GM18526 (cell line): ENCODE data around the gene LARP1.

Source experiments
- POLR2A ChIP-seq: IDR thresholded peaks from 3 replicates; pipeline ENCODE4 v1.6.1; 2011; ENCODE audit not compliant: insufficient read length; ENCODE audit errors: extremely low read depth

The LARP1 gene

GRCh38 chr5:154824070-154824469 lies 68.9 kb downstream of the LARP1 start:
- TF ChIP-seq POLR2A, result no peak

- TF ChIP-seq POLR2A, result no peak
Measured at GRCh38 chr5:154829181-154829588, 74.0 kb downstream of the LARP1 start.

- TF ChIP-seq POLR2A, result no peak
Measured at GRCh38 chr5:154829589-154830218, 74.5 kb downstream of the LARP1 start.

- no peak for TF ChIP-seq POLR2A
Measured at GRCh38 chr5:154830219-154830595, 75.0 kb downstream of the LARP1 start.

- no peak for TF ChIP-seq POLR2A
Measured at GRCh38 chr5:154830596-154830995, 75.4 kb downstream of the LARP1 start.

GRCh38 chr5:154831451-154831850 lies 76.3 kb downstream of the LARP1 start:
- TF ChIP-seq POLR2A, result no peak

GRCh38 chr5:154834053-154834452 lies 78.9 kb downstream of the LARP1 start:
- no peak for TF ChIP-seq POLR2A

- TF ChIP-seq POLR2A, result no peak
Measured at GRCh38 chr5:154836225-154836624, 81.0 kb downstream of the LARP1 start.

- TF ChIP-seq POLR2A, result no peak
Measured at GRCh38 chr5:154837009-154837901, 82.1 kb downstream of the LARP1 start.

- TF ChIP-seq POLR2A, result no peak
Measured at GRCh38 chr5:154840435-154841272, 85.5 kb downstream of the LARP1 start.

GRCh38 chr5:154841273-154841661 lies 86.1 kb downstream of the LARP1 start:
- no peak for TF ChIP-seq POLR2A

- TF ChIP-seq POLR2A, result no peak
Measured at GRCh38 chr5:154842689-154843530, 87.7 kb downstream of the LARP1 start.

GRCh38 chr5:154844809-154845208 lies 89.6 kb downstream of the LARP1 start:
- no peak for TF ChIP-seq POLR2A

GRCh38 chr5:154849264-154849785 lies 94.1 kb downstream of the LARP1 start:
- no peak for TF ChIP-seq POLR2A

GRCh38 chr5:154849791-154850201 lies 94.6 kb downstream of the LARP1 start:
- TF ChIP-seq POLR2A, result no peak
